Colon (tissue), 2 donors: ENCODE measurements around the gene SYT8.

Experiments
- FAIRE-seq: peaks from 2 replicates; lab custom pipeline; 2012; peaks lifted over from hg19 to GRCh38; lab: Jason Lieb, UNC
- donor health status: control.
- donor health status: control.

Gene SYT8

DNA sequence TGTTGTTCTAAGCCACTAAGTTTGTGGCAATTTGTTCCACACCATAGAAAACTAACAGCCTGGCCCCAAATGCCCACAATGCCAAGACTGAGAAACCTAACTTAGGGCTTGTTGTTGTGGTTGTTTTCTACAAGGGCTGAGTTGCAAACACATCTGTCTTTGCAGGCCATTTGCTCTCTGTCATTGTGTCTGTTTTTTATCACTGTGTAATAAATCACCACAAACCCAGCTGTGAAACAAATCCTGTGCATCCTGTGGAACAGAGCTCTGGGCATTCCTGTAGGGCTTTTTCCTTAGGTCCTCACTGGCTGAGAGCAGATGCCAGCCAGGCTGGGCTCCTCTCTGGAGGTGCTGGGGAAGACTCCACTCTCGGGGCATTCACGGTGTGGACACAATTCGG lies 15.7 kb upstream of the SYT8 start:
- FAIRE-seq = no peak

DNA sequence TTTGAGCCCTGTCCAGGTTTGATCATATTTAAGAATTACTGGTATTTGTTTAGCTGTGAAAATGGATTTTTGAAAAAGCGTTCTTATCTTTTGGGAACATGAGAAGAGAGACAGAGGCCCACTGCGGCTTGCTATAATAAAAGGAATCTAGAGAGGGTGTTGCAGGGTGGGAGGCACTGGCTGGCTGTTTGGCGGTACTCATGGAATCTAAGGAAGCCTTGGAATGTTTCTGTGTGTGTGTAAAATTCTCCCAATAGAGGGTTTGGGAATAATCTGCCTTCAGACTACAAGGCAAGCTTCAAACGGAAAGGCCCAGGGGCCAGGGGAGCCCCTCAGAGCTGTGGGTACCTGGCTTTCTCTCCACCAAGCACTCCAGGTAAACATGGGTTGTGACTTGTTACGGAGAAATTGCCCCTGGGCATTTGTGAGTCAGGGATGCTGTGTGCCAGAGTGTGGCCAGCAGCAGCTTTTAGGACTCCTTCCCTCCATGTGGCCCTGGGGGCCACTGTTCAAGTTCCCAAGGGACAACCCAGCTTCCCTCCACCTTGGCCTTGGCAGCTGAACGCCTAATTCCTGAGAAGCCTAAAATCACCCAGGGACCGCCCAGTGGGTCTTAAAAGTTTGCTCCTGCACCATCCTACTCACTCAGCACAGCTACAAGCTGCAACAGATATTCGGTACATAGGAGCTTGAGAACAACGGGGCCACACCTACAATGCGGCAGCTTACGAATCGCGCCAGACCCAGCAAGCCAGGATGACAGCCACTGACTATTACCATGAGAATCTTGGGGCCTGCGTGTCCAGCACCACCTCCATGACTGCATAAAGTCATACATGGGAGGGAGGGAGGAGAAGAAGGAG lies 14.1 kb upstream of the SYT8 start:
- no peak for FAIRE-seq

DNA sequence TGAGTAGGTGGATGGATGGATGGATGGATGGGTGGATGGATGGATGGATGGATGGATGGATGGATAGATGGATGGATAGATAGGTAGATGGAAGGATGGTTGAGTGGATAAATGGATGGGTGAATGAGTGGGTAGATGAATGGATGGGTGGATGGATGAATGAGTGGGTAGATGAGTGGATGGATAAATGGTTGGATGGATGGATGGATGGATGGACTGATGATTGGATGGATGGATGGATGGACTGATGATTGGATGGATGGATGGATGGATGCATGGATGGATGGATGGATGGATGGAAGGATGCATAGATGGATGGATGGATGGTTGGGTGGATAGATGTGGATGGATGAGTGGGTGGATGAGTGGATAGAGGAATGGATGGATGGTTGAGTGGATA lies 13.2 kb upstream of the SYT8 start:
- FAIRE-seq = no peak

DNA sequence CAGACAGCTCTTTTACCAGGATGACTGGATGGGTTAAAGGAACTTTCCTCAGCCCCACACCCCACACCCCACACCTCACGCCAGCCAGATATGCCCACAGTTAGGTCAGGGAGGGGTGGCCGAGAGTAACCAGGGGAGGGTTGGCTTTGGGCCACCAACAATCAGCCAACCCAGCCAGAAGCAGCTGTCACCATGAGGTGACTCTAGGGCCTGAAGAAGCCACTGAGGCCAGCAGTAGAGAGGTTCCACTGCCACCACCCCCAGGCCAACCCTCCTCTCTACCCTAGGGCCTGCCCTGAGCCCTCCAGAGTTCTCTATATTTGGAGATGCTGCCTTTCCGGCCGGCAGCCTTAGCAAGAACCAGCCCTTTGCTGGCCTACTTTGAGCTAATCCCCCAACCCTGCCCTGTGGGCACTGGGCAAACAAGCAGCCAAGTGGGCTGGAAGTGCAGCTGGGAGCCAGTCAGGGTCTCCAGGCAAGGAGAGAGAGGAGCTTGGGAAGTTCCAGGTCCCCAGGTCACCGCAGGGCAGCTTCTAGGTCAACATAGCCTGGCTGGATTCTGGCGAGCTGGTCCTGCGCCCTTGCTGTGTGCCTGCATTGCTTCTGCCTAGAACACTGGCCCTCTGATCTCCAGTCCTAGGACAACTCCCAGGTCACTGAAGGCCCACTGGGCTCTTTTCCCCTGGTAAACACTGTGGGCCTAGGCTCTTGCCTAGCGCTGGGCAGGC lies 12.0 kb upstream of the SYT8 start:
- FAIRE-seq = no peak

DNA sequence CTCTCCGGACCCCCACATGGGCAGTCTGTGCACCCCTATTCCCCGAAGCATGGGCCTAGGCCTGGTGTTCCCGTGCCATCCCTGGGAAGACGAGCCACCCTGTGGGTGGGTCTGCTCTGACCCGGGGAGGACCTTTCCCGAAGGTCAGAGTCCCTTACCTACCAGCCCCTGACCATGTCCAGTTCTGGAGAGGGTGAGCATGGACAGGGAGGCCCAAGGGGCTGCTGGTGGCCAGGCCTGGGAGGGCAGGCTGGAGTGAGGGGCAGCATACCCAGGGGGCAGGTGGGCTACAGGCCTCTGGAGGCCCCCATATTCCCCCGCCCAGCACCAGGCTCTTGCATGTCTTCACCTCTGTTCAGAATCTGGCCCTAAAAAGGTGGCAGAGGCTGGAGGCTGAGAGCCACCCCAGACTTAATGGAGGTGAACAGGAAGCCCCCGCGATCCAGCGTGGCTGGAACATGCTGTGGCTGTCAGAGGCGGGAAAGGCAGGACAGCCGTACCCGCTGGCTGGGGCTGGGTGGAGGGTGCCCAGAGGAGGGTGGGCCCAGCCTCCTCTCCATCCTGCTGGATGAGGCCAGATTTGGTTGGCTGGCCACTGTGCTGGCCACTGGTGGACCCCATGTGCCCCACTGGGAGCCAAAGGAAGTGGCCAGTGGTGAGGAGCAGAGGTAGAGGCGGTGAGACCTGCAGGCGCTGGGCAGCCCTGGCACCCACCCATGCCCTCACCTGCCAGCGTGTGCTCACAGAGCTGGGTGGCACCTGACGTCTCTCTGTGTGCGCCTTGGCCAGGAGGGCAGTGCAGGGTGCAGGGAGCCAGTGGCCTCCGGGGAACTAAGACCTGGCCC lies 11.2 kb upstream of the SYT8 start:
- no peak for FAIRE-seq

GRCh38 chr11:1824221-1825038 lies 10.4 kb upstream of the SYT8 start:
- no peak for FAIRE-seq

- no peak for FAIRE-seq
Measured at GRCh38 chr11:1825039-1825740, 9.6 kb upstream of the SYT8 start.

GRCh38 chr11:1825785-1826451 lies 8.9 kb upstream of the SYT8 start:
- no peak for FAIRE-seq

DNA sequence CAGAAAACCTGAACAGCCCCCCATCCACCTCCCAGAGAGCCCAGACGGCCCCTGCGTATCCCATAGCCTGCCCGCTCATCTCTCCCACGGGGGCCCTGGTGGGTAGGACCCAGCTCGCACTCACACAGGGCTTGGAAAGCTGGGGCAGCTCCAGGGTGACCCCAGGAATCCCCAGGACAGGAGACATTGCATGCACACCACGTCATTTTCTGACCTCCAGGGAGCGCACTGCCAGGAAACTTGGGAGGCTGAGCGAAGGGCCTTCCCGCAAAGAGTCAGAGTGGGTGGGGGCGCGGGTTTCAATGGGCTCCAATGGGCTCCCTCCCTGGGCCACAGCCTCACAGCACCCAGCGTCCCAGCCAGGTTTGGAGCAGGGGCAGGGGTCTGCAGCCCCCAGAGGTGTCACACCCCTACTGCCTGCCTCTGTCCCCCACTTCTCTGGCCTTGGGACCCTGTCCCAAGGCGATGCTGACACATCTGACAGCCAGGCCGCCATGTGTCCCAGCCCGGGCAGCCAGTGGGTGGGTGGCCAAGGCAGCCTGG lies 8.2 kb upstream of the SYT8 start:
- FAIRE-seq = no peak

DNA sequence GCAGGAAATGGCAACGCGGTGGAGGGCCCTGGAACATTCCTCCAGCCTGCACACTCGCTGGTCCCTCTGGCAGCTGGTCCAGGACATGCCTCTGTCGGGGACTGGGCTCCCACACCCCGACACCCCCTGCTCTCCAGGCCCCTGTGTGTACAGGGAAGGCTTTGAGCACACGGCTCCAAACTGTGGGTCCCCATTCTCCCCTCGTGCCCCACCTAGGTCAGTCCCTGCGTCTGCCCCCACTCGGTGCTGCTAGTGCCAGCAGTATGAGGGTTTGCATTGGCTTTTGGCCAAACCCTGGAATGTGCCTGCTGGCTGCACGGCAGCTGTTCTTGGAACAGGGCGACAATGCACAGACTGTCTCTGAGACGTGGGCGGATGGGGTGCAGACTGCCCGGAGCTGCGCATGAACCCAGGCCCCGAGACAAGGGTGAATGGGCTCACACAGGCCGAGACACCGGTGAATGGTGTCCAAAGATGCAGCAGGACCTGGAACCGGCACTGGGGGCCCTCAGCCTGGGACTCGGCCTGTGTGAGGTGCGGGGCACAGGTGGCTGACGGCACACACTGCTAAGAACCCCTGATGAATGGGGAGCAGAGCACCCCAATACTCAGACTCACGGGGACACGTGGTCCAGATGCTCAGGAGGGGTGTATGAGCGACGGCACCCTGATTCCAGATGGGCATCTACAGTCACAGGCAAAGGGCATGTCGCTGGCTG lies 7.5 kb upstream of the SYT8 start:
- no peak for FAIRE-seq

- no peak for FAIRE-seq
Measured at GRCh38 chr11:1827931-1828330, 6.9 kb upstream of the SYT8 start.

GRCh38 chr11:1828542-1828941 lies 6.2 kb upstream of the SYT8 start:
- FAIRE-seq = no peak

GRCh38 chr11:1829039-1829820 lies 5.6 kb upstream of the SYT8 start:
- FAIRE-seq = no peak

DNA sequence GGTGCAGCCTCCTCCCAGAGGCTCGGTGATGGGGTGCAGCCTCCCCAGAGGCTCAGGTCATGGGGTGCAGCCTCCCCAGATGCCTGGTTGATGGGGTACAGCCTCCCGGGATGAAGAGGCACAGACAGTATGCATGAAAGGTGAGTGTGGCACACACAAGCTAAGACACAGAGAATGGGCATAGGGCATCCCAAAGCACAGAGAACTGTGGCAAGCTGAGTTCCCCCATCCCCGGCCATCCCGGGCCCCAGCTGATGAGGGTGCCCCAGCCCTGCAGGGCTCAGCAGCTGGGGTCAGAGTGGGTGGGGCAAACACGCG lies 4.8 kb upstream of the SYT8 start:
- no peak for FAIRE-seq

DNA sequence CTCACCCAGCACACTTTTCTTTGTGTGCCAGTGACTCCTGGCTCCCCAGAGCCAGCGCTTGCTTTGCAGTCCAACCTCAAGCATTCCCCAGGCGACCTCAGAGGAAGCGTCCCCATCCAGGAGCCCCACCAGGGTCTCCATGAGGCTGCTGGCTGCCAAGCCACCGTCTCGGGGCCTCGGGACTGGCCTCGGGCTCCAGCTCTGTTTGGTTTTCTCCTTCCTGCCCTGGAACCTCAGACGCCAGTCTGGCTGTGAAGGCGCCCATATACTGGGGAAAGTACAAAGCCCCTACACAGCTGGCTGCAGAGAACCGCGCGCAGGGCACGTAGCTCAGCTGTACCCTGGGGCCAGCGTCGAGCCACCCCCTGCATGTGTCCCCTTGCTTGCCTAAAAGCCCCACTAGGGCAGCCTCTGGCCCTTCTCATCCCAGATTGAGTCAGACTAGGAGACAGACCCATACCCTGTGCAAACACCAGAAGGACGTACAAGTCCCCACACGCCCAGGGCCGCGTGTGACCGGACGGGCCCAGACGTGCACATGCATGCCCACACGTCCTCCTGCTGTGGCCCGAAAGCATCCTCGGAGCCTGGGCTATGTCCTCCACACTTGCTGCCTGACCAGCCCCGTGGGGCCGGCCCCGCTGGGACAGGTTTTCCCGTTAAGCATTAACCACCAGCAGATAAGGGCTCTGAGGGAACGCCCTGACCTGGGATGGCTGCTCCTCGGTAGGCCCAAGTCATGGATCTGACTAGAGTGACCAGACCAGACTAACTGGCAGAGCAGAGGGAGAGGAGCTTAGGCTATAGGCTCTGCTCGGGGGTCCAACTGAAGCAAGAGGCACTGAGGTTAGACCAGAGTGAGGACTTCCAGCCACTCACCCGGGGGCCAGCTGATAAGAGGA lies 4.2 kb upstream of the SYT8 start:
- FAIRE-seq = no peak

DNA sequence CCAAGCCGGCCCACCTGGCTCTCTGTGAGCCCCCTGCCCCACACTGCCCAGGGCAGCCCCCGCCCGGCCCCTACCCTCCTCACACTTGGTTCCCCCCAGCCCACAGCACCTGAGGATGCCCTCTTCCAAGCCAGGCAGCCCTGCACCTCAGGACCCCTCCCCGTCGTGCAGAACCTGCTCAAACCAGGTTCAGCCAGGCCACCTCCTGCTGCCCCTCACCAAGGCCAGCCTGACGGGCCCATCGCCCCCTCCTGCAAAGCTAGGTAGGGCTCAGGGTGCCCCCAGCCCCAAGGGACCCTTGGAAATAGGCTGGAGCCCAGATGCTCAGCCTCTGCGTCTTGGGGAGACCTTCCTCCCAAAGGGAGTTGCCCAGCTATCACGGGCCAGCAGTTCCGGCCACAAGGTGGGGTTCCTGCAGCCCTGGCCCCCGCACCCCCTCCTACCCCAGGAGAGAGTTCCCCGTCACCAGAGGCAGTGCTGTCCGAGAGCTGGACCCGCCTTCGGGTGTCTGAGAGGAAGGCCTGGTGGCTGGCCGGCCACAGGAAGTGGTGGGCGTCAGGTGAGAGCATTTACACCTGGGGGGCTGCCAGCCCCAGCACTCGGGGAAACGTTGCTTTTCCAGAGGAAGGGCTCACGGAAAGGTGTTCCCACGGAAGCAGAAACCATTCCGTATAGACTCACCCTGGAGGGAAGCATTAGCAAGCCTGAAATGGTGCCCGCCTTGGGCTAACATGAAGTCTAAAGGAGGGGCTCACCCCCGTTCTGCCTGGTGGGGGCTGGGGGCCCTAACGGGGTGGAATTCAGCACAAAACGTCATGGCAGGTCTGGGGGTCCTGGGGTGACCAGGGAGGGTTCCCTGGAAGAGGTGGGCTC lies 3.2 kb upstream of the SYT8 start:
- no peak for FAIRE-seq
